ENCODE measurements around the gene AFAP1L2.

Gene AFAP1L2

GRCh38 chr10:114408968-114409444, 4.7 kb upstream of the AFAP1L2 start:
- no peak for DNase-seq (ENCODE audit: low read depth)

GRCh38 chr10:114408112-114408967, 4.0 kb upstream of the AFAP1L2 start:
- no peak for DNase-seq (ENCODE audit: low read depth)

GRCh38 chr10:114406455-114406854, 2.2 kb upstream of the AFAP1L2 start:
- no peak for DNase-seq (ENCODE audit: low read depth)

- DNase-seq (ENCODE audit: low read depth), result no peak
Measured at GRCh38 chr10:114405011-114405350, 679 bp upstream of the AFAP1L2 start.

- no peak for DNase-seq (ENCODE audit: low read depth)
Measured at GRCh38 chr10:114403541-114404161, 651 bp downstream of the AFAP1L2 start.

GRCh38 chr10:114402871-114403540, 1.3 kb downstream of the AFAP1L2 start:
- no peak for DNase-seq (ENCODE audit: low read depth)

- DNase-seq (ENCODE audit: low read depth), result no peak
Measured at GRCh38 chr10:114402233-114402632, 2.1 kb downstream of the AFAP1L2 start.

GRCh38 chr10:114401195-114401791, 3.0 kb downstream of the AFAP1L2 start:
- DNase-seq (ENCODE audit: low read depth), result no peak

GRCh38 chr10:114400091-114400490, 4.2 kb downstream of the AFAP1L2 start:
- no peak for DNase-seq (ENCODE audit: low read depth)

GRCh38 chr10:114399576-114399975, 4.7 kb downstream of the AFAP1L2 start:
- DNase-seq (ENCODE audit: low read depth), result no peak

- DNase-seq (ENCODE audit: low read depth), result no peak
Measured at GRCh38 chr10:114398587-114399331, 5.5 kb downstream of the AFAP1L2 start.

GRCh38 chr10:114397651-114398145, 6.6 kb downstream of the AFAP1L2 start:
- DNase-seq (ENCODE audit: low read depth), result no peak

GRCh38 chr10:114396464-114396863, 7.8 kb downstream of the AFAP1L2 start:
- no peak for DNase-seq (ENCODE audit: low read depth)

- no peak for DNase-seq (ENCODE audit: low read depth)
Measured at GRCh38 chr10:114395366-114396022, 8.8 kb downstream of the AFAP1L2 start.

- DNase-seq (ENCODE audit: low read depth), result no peak
Measured at GRCh38 chr10:114394531-114394930, 9.8 kb downstream of the AFAP1L2 start.

GRCh38 chr10:114393886-114394285, 10.4 kb downstream of the AFAP1L2 start:
- DNase-seq (ENCODE audit: low read depth), result no peak

- no peak for DNase-seq (ENCODE audit: low read depth)
Measured at GRCh38 chr10:114393482-114393881, 10.8 kb downstream of the AFAP1L2 start.

- no peak for DNase-seq (ENCODE audit: low read depth)
Measured at GRCh38 chr10:114392112-114392835, 12.0 kb downstream of the AFAP1L2 start.

- no peak for DNase-seq (ENCODE audit: low read depth)
Measured at GRCh38 chr10:114391599-114391998, 12.7 kb downstream of the AFAP1L2 start.

GRCh38 chr10:114389426-114389825, 14.9 kb downstream of the AFAP1L2 start:
- DNase-seq (ENCODE audit: low read depth), result no peak
